Liver (tissue), 3 donors: ENCODE results near the gene CHN2.

Experiments used
- FOXA1 ChIP-seq: IDR thresholded peaks from 2 replicates; pipeline ENCODE4 v1.6.1; 2016; ENCODE audit warnings: antibody characterized with exemption
- FOXA2 ChIP-seq: IDR thresholded peaks from 2 replicates; pipeline ENCODE4 v1.6.1; 2016; ENCODE audit warnings: antibody characterized with exemption
- RXRA ChIP-seq, 2 donors: IDR thresholded peaks; 2 replicates each; pipeline ENCODE4 v1.6.1; 2017 to 2018; ENCODE audit warnings: antibody characterized with exemption in 2 of 2, mild to moderate bottlenecking in 1 of 2
- YY1 ChIP-seq: IDR thresholded peaks from 2 replicates; pipeline ENCODE4 v1.6.1; 2016; ENCODE audit warnings: antibody characterized with exemption, mild to moderate bottlenecking
- TF ChIP-seq, protein P1 (sequence below): fragments of 150-350 bp; IDR thresholded peaks from 2 replicates; pipeline ENCODE4 v1.5.1; 2017; ENCODE audit warnings: improper control_type of control experiment, low read depth, low read length; ENCODE audit not compliant: missing input control
- TF ChIP-seq, protein P2 (sequence below): IDR thresholded peaks from 2 replicates; pipeline ENCODE4 v1.6.1; 2016; ENCODE audit warnings: antibody characterized with exemption
- TF ChIP-seq, protein P3 (sequence below): IDR thresholded peaks from 2 replicates; pipeline ENCODE4 v1.6.1; 2016; ENCODE audit warnings: antibody characterized with exemption, mild to moderate bottlenecking
- donor health status: healthy.
- donor health status: healthy.

- TF ChIP-seq, protein P1, sequence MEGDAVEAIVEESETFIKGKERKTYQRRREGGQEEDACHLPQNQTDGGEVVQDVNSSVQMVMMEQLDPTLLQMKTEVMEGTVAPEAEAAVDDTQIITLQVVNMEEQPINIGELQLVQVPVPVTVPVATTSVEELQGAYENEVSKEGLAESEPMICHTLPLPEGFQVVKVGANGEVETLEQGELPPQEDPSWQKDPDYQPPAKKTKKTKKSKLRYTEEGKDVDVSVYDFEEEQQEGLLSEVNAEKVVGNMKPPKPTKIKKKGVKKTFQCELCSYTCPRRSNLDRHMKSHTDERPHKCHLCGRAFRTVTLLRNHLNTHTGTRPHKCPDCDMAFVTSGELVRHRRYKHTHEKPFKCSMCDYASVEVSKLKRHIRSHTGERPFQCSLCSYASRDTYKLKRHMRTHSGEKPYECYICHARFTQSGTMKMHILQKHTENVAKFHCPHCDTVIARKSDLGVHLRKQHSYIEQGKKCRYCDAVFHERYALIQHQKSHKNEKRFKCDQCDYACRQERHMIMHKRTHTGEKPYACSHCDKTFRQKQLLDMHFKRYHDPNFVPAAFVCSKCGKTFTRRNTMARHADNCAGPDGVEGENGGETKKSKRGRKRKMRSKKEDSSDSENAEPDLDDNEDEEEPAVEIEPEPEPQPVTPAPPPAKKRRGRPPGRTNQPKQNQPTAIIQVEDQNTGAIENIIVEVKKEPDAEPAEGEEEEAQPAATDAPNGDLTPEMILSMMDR, result no peak
- TF ChIP-seq, protein P2, sequence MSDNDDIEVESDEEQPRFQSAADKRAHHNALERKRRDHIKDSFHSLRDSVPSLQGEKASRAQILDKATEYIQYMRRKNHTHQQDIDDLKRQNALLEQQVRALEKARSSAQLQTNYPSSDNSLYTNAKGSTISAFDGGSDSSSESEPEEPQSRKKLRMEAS, result no peak
- TF ChIP-seq FOXA2 (no peak), YY1 (no peak), FOXA1 (no peak), RXRA (IDR thresholded peaks at IDR 0.05) (no peak)
- TF ChIP-seq, protein P3, sequence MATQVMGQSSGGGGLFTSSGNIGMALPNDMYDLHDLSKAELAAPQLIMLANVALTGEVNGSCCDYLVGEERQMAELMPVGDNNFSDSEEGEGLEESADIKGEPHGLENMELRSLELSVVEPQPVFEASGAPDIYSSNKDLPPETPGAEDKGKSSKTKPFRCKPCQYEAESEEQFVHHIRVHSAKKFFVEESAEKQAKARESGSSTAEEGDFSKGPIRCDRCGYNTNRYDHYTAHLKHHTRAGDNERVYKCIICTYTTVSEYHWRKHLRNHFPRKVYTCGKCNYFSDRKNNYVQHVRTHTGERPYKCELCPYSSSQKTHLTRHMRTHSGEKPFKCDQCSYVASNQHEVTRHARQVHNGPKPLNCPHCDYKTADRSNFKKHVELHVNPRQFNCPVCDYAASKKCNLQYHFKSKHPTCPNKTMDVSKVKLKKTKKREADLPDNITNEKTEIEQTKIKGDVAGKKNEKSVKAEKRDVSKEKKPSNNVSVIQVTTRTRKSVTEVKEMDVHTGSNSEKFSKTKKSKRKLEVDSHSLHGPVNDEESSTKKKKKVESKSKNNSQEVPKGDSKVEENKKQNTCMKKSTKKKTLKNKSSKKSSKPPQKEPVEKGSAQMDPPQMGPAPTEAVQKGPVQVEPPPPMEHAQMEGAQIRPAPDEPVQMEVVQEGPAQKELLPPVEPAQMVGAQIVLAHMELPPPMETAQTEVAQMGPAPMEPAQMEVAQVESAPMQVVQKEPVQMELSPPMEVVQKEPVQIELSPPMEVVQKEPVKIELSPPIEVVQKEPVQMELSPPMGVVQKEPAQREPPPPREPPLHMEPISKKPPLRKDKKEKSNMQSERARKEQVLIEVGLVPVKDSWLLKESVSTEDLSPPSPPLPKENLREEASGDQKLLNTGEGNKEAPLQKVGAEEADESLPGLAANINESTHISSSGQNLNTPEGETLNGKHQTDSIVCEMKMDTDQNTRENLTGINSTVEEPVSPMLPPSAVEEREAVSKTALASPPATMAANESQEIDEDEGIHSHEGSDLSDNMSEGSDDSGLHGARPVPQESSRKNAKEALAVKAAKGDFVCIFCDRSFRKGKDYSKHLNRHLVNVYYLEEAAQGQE, result no peak
Observed at GRCh38 chr7:29410996-29411395, 216.4 kb downstream of the CHN2 start.
